ENCODE measurements around the gene MAT2B. TPM values are rescaled to one million over a fixed set of nuclear protein-coding genes. Genes with fewer than 3 reads are reported as not detected.

MAT2B gene
- total and polyA plus RNA-seq, 2 of the 13 experiments (the other 11 are each of a cell fraction or from before 2014, with no cell fraction given): 20.2 to 37.1 TPM

- POLR2A ChIA-PET: interaction anchor here (1.2 to 5.8 kb wide), 2 partner anchors 9 to 16 kb away, joined by 3 to 182 read pairs; partner anchors contain the start of gene CCNG1
- H3K9ac ChIP-seq (ENCODE audit: insufficient read depth, low read depth, low read length): no peak overlapping the region
- FAIRE-seq (no peak), ATAC-seq (no peak), DNase-seq (ENCODE audit: low spot score) (no peak)
- no peaks in the 10 kb centered on the region for H4K20me1 ChIP-seq (ENCODE audit: insufficient read depth, low read length)
- H3K27ac ChIP-seq (ENCODE audit: extremely low read length, insufficient read depth, low read length): no peak overlapping the region
- in situ Hi-C loops (cut with HindIII; ENCODE audit: extremely low pct_ligation_motif_present, low pct_unique_long_range_greater_than_20kb): no loop called here
- H3K4me2 ChIP-seq (ENCODE audit: low read depth, low read length): no peak overlapping the region
- peaks cover 16% of the 10 kb centered on the region for H3K4me1 ChIP-seq (ENCODE audit: insufficient read depth, low read length)
- no peak overlapping the region for H2AFZ ChIP-seq (ENCODE audit: low read length)
- peaks cover 2 to 12% of the 10 kb centered on the region in 2 experiments; a peak in 3 of 5 replicates for H3K36me3 ChIP-seq (replicated peaks in 1 of 2; ENCODE audit: control insufficient read depth in 1 of 2, insufficient read depth in 2 of 2, low read length in 2 of 2)
- 97% methylated on average over 7 of the region's 7 CpGs for WGBS (ENCODE audit: low lambda C conversion rate)
- no peak overlapping the region for H3K4me3 ChIP-seq (replicated peaks in 1 of 3; ENCODE audit: insufficient read depth in 1 of 3, low read depth in 2 of 3, low read length in 3 of 3)
- BruUV-seq (replicated peaks): no TSS peak
- peaks cover 39% of the 10 kb centered on the region for H3K79me2 ChIP-seq (ENCODE audit: insufficient read depth, low read length)
- intact Hi-C loops (cut with micrococcal nuclease; ENCODE audit: unreplicated experiment): no loop called here
- TF ChIP-seq ZNF816 (CRISPR knock-in tag; IDR thresholded peaks at IDR 0.05; ENCODE audit: borderline replicate concordance) (no peak), ZNF142 (CRISPR knock-in tag; IDR thresholded peaks at IDR 0.05) (no peak)
- no peaks in the 10 kb centered on the region for H3K9me3 ChIP-seq (ENCODE audit: low read length)
- CTCF ChIA-PET (ENCODE audit: low intra/inter-chr PET ratio, low total read pairs): no interaction called here
- H3K27me3 ChIP-seq (ENCODE audit: control insufficient read depth in 1 of 2, insufficient read depth in 2 of 2, low read length in 2 of 2): peaks cover 0 to 4% of the 10 kb centered on the region in 2 experiments; a peak in 1 of 5 replicates
Observed at GRCh38 chr5:163456840-163457239, 48.6 kb upstream of the MAT2B start.
